ENCODE results near the gene AIFM1.
A peak's percentile ranks its signal among the peaks of the same experiment; 100 is the strongest.
"Not testable (repeated sequence)": the region's sequence is repeated elsewhere in the genome, so short reads cannot be mapped to it uniquely, and the experiment has no call there.

AIFM1 gene

DNA sequence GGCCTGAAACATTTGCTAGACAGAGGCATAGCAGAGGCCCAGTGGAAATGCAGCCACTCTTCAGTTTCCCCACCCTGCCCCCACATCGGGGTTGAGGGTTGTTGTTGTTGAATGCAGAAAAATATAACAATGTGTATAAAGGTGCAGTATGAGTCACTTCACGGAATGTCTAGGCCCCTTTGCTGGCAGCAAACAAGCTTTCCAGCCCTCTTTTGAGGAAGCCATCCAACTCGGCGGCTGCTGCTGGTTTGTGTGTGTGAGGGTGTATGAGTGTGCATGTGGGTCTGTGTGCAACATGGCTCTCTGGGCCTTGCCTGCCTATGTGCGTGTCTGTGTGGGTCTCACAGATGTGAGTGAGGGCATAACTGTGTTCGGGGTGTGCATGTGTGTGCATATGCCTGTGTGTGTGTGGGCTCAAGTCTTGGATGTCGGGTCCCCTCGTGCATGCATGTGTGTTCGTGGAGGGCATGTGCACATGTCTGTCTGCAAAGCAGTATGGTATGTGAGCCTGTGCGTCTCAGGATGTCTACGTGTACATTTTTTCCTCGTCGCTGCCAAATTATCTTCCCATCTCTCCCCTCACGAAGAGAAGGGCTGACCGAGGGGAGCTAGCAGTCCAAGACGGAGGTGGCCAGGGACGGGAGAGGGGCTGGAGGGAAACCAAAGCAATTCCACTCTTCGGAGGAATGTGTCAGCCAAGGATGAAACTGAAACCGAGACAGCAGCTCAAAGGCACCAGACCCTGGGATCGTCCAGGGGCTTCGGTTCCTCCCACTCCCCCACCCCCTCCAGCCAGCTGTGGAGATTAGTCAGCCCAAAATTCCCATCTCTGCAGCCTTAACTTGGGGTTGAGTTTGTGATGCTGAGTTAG, 47.0 kb downstream of the AIFM1 start:
- DNase-seq: no peak

GRCh38 chrX:130117166-130117565, 48.5 kb downstream of the AIFM1 start:
- no peak for DNase-seq

- not testable (repeated sequence) for DNase-seq
Observed at GRCh38 chrX:130115119-130115885, 50.3 kb downstream of the AIFM1 start.

- DNase-seq: no peak
Observed at GRCh38 chrX:130114141-130114588, 51.5 kb downstream of the AIFM1 start.

GRCh38 chrX:130111220-130112154, 54.2 kb downstream of the AIFM1 start:
- no peak for DNase-seq

GRCh38 chrX:130110379-130111219, 55.0 kb downstream of the AIFM1 start, which contains the start of gene ELF4:
ELF4 (minus strand) TSS chrX:130110497; CDS start chrX:130081330, 29,167 bp downstream.
- peak; percentile 71 for DNase-seq

DNA sequence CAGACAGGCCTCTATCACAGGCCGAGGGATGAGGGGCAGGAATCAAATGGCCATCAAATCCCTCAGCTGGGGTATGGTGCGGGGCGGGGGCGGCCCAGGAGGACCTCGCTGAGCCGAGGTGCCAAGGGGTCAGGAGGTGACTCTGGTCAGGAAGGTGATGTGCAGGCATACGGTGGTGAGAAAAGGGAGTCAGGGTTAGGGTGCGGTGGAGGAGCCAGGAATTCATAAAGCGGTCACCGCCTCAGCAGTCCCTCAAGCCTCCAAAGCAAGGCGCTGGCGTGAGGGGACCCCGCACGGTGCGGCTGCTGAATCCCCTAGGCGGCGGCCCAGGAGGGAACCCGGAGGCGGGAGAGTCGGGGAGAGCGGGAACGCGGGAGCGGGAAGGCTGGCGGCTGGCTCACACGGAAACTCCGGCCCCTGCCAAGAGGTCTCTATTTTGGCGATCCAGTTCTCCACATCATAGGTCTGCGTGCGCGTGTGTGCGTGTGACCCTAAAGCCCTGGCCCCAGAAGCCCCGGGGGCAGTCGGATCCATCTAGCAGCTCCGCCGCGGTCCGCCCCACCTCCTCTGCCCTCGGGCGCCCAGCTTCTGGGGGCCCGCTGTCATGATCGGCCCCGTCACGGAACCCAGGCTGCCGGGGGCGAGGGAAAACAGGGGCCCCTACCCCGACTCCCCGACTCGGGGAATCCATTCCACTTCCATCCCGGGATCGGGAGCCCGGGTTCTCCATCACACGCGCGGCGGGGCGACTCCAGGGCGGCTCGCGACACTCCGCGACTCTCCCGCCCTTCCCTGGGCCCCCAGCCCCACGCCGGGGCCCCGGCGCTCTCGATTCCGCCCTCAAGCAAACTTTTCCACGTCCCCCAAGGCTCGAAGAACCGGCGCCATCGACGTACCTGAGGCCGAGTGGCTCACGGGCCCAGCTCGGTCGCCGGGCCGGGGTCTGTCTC, 55.9 kb downstream of the AIFM1 start:
- DNase-seq: peak; percentile 35

GRCh38 chrX:130108647-130109428, 56.8 kb downstream of the AIFM1 start:
- peak; percentile 46 for DNase-seq

GRCh38 chrX:130106071-130106470, 59.6 kb downstream of the AIFM1 start:
- no peak for DNase-seq

DNA sequence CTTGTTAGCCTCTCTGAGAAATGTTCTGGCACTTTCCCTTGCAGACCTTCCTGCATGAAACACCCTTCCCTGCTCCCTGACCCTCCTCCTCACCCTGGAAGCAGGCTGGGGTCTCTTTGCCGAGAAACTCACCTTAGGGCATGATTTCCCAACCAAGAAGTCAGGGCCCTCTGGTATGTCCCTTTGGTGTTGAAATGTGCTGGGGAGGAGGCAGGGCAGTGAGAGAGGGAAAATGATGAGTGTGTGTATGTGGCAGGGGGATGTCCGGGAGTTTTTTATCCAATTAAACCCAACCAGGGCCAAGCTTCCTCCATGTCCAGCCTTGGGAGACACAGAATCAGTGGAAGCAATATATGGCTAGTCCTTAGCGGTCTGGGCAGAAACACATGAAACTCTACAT, 60.4 kb downstream of the AIFM1 start:
- no peak for DNase-seq

- no peak for DNase-seq
Observed at GRCh38 chrX:130103605-130104004, 62.0 kb downstream of the AIFM1 start.

DNA sequence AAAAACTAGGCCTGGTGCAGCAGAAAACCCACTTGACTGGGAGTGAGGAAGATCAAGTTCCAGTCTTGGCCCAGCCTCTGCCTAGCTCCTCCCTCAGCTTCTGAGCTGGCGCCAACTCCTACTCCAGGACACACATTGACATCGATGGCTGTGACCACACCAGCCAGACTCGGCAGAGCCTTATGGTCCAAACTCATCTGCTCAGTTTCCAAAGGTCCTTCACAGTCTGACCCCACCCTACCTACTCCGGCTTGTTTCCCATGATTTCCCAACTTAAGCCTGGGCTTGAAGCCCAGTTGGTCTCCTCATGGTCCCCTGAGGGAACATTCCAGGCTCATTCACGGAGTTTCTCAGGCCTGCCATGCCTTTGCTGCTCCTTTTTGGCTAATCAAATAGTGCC, 65.5 kb downstream of the AIFM1 start:
- no peak for DNase-seq

- DNase-seq: no peak
Observed at GRCh38 chrX:130098210-130098552, 67.5 kb downstream of the AIFM1 start.

DNA sequence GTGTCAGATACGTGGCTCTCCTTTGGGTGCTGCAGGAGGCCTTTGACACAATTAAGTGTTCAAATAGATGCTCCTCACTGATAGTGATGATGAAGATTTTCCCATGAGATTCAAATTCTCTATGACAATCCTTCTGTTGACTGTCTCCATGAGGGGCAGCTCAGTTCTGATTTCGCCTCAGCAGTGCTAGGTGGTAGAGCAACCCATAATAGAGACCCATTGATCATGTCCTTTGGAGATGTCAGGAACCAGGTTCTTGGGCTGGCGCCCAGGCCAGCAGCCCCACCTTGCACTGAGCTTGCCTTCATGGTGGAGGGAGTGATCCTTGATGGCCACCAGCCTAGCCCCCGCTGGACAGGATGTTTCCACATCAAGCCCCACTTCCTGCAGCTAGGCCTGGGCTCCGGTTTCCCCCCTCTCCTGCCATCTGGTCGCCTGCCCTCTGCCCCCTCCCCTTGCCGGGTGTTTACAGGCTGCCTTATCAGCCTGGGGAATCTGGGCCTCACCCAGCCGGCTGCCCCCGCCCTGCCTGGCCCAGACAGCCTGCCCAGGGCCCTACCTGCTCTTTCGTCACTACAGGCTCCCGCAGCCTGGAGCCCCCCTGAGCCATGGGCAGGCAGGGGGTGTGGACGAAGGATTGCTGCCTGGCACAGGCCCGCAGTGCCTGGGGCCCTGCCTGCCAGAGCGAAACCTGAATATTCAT, 68.0 kb downstream of the AIFM1 start:
- peak; percentile 52 for DNase-seq

GRCh38 chrX:130095249-130096030, 70.2 kb downstream of the AIFM1 start:
- DNase-seq: no peak

- no peak for DNase-seq
Observed at GRCh38 chrX:130094696-130095095, 70.9 kb downstream of the AIFM1 start.

DNA sequence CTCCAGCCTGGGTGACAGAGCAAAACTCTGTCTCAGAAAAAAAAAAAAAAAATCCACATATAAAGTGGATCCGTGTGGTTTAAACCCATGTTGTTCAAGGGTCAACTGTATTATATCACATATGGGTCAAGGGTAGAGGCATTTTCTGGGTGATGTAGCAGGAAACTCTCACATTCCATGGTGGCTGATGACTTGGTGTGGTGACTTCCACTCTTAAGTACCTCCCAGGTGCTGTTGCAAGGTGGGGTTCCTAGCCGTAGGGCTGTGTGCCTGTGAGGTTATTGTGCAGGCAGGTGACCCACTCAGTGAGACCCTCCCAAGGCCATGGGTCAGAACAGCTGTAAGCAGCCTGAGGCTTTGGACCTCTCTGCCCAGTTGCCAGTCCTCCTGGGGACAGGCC, 72.4 kb downstream of the AIFM1 start:
- DNase-seq: no peak

DNA sequence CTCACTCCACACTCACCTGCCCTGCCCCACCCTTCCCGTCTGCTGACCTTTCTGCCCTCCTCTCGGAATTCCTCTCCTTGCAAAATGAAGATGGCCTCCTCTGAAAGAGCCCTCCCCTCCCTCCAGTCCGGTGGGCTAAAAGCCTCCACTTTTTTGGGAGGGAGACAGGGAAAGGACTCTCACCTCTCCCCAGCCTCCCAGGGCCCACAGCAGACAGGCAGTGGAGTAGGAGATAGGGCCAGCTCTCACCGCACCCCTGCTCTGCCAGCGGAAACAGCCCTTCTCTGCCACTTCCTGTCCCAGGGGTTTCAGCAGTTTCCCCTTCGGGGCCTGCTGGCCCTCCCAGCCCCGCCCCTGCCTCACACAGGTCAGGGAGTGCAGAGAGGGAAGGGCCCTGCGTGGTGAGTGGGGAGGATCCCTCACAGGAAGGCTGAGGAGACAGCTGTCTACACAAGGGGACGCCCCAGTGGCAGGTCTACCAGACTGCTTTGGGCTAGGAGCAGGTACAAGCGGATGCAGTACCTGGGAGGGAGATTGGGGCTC, 73.6 kb downstream of the AIFM1 start:
- DNase-seq: peak; percentile 82
